Transverse colon (tissue), 4 donors: Measurements from ENCODE around the gene COL13A1. TPM values are rescaled to one million over a fixed set of nuclear protein-coding genes. Genes with fewer than 3 reads are reported as not detected.

Experiments
- DNase-seq: peaks from one replicate; pipeline ENCODE4 v3.0.0-alpha.2; 2019
- H3K27ac ChIP-seq, 4 donors: fragments of 200-600 bp; sonication (generic); 2 replicates each; pipeline ENCODE4 v1.5.1; 2016 to 2018; ENCODE audit warnings: inconsistent platforms in 4 of 4
- H3K27me3 ChIP-seq: fragments of 200-600 bp; sonication (generic); 2 replicates; pipeline ENCODE4 v1.5.1; 2017; ENCODE audit warnings: inconsistent platforms
- H3K36me3 ChIP-seq, 4 donors: fragments of 200-600 bp; sonication (generic); 2 replicates each; pipeline ENCODE4 v1.5.1; 2017 to 2019; ENCODE audit warnings: inconsistent platforms in 4 of 4
- H3K4me1 ChIP-seq, 4 donors: fragments of 200-600 bp; sonication (generic); 2 replicates each; pipeline ENCODE4 v1.5.1; 2017 to 2020; ENCODE audit warnings: inconsistent platforms in 4 of 4
- H3K4me3 ChIP-seq, 4 donors: fragments of 200-600 bp; sonication (generic); 1 replicate in 1 of 4; 2 replicates in 3 of 4; pipeline versions ENCODE4 v1.5.1 to v1.6.1; 2017 to 2019; ENCODE audit warnings: inconsistent platforms in 4 of 4
- H3K9me3 ChIP-seq, 2 donors: fragments of 200-600 bp; sonication (generic); 2 replicates each; pipeline ENCODE4 v1.5.1; 2017 to 2019; ENCODE audit warnings: inconsistent platforms in 2 of 2
- CTCF ChIP-seq, 5 experiments: fragments of 200-600 bp in 3 of 5; fragments of 450-650 bp in 2 of 5; sonication (generic) in 3 of 5; IDR thresholded peaks; 1 replicate in 2 of 5; 2 replicates in 3 of 5; pipeline ENCODE4 v1.5.1; 2016 to 2017; ENCODE audit warnings: antibody characterized with exemption in 5 of 5, inconsistent platforms in 3 of 5, mild to moderate bottlenecking in 2 of 5, moderate library complexity in 1 of 5
- EP300 ChIP-seq: sonication (generic); formaldehyde crosslinking; IDR thresholded peaks from one replicate; pipeline ENCODE4 v1.6.1; 2017; ENCODE audit warnings: antibody characterized with exemption, low read depth
- POLR2A ChIP-seq: fragments of 450-650 bp; IDR thresholded peaks from one replicate; pipeline ENCODE4 v1.6.1; 2016; ENCODE audit warnings: antibody characterized with exemption, mild to moderate bottlenecking, moderate library complexity
- POLR2AphosphoS5 ChIP-seq, 3 donors: sonication (generic); formaldehyde crosslinking; IDR thresholded peaks; one replicate each; pipeline ENCODE4 v1.6.1; 2016; ENCODE audit warnings: antibody characterized with exemption in 3 of 3
- WGBS, 2 donors: methylation state at CpG; one replicate each; pipeline ENCODE4 v1.1.5; 2018; ENCODE audit warnings: low coverage in 1 of 2; 5-methylcytosine and 5-hydroxymethylcytosine counted together
- in situ Hi-C, 4 donors: fragments of 200-750 bp; cut with MboI; loops; one replicate each; pipeline versions ENCODE4 v1.15.0 to v1.15.1; 2017; ENCODE audit warnings: low sequenced_read_pairs in 3 of 4, low pct_ligation_motif_present in 1 of 4, low pct_unique_long_range_greater_than_20kb in 1 of 4
- intact Hi-C: fragments of 100-400 bp; cut with DNase I; formaldehyde crosslinking; loops from one replicate; pipeline ENCODE4 v1.15.1; 2023; ENCODE audit warnings: low total_unique reads
- total RNA-seq, 4 donors: library from RNA; depleted of rRNA; stranded (reverse); fragments of >200 nt; gene quantifications; one replicate each; pipeline ENCODE4 v1.1.0, GENCODE V29; 2016

Gene COL13A1
- total RNA-seq, 4 donors from 2014 or later = 0.68 to 8.2 (median 2.1) TPM

- Histone ChIP-seq H3K4me1 (peaks cover 5 to 46% (median 12%) of the 10 kb centered on the region in 4 donors), H3K36me3 (no peaks in the 10 kb centered on the region), H3K9me3 (no peaks in the 10 kb centered on the region), H3K27me3 (no peaks in the 10 kb centered on the region), H3K27ac (no peak overlapping the region), H3K4me3 (no peak overlapping the region)
- no peak for TF ChIP-seq CTCF (IDR thresholded peaks at IDR 0.05)
- TF ChIP-seq POLR2AphosphoS5 (IDR thresholded peaks at IDR 0.05) = no peak
- TF ChIP-seq EP300 = no peak
- no peak for TF ChIP-seq POLR2A
- DNase-seq = peak; percentile 75
- WGBS, 2 donors = 39 to 40% methylated on average over 4 to 10 of the region's 10 CpGs
- intact Hi-C loops = no loop called here
- in situ Hi-C loops = no loop called here
Observed at GRCh38 chr10:69898524-69898923, 96.8 kb downstream of the COL13A1 start.

DNA sequence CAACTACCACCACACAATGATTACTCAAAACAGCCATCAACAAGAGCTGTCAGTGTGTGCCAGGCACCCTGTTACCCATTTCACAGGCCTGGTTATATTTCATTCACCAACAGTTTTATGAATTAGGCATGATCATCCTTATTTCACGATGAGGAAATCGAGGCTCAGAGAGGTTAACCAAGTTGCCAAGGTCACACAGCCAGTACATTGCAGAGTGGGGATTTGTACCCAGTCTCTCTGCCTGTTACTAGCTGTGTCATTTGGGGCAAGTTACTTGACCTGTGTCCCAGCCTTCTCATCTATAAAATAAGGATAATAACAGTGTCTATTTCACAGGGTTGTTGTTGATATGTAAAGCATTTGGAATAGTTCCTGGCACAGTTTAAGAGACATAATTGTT is 97.2 kb downstream of the COL13A1 start:
- no peak for TF ChIP-seq POLR2A
- TF ChIP-seq CTCF (IDR thresholded peaks at IDR 0.05) = no peak
- no peak for TF ChIP-seq EP300
- no peak for TF ChIP-seq POLR2AphosphoS5 (IDR thresholded peaks at IDR 0.05)
- no peak for DNase-seq
- Histone ChIP-seq H3K9me3 (no peaks in the 10 kb centered on the region), H3K27me3 (no peaks in the 10 kb centered on the region), H3K36me3 (no peaks in the 10 kb centered on the region), H3K4me3 (no peak overlapping the region), H3K27ac (no peak overlapping the region), H3K4me1 (peaks cover under 1 to 42% (median 10%) of the 10 kb centered on the region in 4 donors)
- intact Hi-C loops (no loop called here), in situ Hi-C loops (no loop called here)
- 85% methylated on average over 2 of the region's 2 CpGs; no CpG with 5 or more reads in 1 of the 2 donors for WGBS, 2 donors

DNA sequence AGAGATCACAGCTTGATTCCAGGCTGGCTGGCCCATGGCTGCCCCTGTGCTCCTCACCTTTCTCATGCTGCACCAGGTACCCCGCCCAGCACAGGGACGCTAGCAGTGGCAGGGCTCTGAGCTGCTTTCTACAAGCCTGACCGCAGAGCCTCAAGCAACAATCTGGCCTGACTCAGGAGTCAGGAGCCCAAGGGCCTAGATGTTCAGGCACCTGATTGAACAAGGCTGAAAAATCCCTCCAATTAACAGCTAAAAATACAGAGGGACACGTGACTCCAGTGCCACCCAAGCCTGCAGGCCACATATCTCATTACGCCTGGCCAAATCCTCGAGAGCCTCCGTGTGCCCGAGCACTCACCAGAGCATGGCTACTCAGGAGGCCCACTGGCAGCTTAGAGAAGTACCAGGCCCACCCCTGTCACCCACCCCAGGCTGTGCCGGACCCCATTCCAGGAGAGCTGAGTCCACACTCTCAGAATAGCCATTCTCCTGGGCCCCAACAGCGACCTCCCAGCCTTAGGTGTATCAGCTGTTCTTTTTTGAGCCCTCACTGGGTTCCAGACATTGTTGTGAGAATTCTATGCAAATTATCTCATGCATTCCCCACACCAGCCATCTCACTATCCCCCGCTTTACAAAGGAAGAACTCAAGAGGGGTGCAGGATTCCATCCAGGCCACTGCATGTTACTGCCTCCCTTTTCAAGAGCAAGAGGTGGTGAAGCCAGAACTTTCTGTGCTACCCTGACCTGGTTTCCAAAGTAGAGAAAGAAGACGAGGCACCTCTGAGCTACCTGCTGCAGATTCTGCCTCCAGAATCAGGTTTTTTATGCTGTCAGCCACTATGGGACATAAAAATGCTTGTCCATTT is 98.3 kb downstream of the COL13A1 start:
- Histone ChIP-seq H3K36me3 (no peaks in the 10 kb centered on the region), H3K27me3 (no peaks in the 10 kb centered on the region), H3K9me3 (no peaks in the 10 kb centered on the region), H3K4me1 (peaks cover 0 to 37% (median 10%) of the 10 kb centered on the region in 4 donors), H3K27ac (no peak overlapping the region), H3K4me3 (no peak overlapping the region)
- DNase-seq = no peak
- in situ Hi-C loops (no loop called here), intact Hi-C loops (no loop called here)
- 60 to 88% methylated on average over 1 to 10 of the region's 12 CpGs for WGBS, 2 donors
- TF ChIP-seq POLR2AphosphoS5 (IDR thresholded peaks at IDR 0.05) (no peak), EP300 (no peak), POLR2A (no peak)

DNA sequence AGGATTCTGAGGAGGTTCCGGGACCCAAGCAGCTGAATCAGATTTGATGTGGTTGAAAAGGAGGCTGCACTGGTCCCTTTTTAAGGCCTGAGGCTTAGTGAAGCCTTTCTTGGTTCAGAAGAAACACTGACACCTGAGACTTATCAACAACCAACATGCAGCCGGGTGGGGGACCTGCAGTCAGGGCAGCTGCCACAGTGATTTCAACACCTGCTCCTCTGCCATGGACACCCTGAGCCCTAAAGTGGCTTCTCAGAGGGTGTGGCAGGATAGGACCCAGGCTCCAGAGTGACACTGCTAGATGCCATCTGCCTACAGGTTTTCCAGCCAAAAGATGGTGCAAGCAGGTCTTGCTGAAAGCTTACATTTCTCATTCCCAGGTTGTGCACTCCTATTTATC is 99.3 kb downstream of the COL13A1 start:
- 69 to 80% methylated on average over 1 to 2 of the region's 2 CpGs for WGBS, 2 donors
- no peak overlapping the region for H3K27ac ChIP-seq
- no peaks in the 10 kb centered on the region for H3K27me3 ChIP-seq
- no peaks in the 10 kb centered on the region for H3K36me3 ChIP-seq
- no peak for DNase-seq
- TF ChIP-seq POLR2AphosphoS5 (IDR thresholded peaks at IDR 0.05) (no peak), POLR2A (no peak), EP300 (no peak), CTCF (IDR thresholded peaks at IDR 0.05) (no peak)
- H3K4me1 ChIP-seq = peaks cover 0 to 37% (median 10%) of the 10 kb centered on the region in 4 donors
- H3K4me3 ChIP-seq = no peak overlapping the region
- in situ Hi-C loops (no loop called here), intact Hi-C loops (no loop called here)
- H3K9me3 ChIP-seq = no peaks in the 10 kb centered on the region
